OCI-LY7 (cell line): ENCODE data around the gene ANXA3.

Experiments
- EZH2phosphoT487 ChIP-seq: fragments of 200-600 bp; sonication (generic); IDR thresholded peaks from 2 replicates; pipeline ENCODE4 v1.6.1; 2018; ENCODE audit warnings: low read depth, borderline replicate concordance, mild to moderate bottlenecking, mixed run types, antibody characterized with exemption, low read length, moderate library complexity, mixed read lengths
- TF ChIP-seq, protein P1 (sequence below): fragments of 200-600 bp; sonication (generic); conservative IDR thresholded peaks from 2 replicates; pipeline ENCODE4 v1.5.1; 2014; ENCODE audit warnings: mild to moderate bottlenecking, antibody characterized with exemption, low read length, moderate library complexity, mixed read lengths

DNA sequence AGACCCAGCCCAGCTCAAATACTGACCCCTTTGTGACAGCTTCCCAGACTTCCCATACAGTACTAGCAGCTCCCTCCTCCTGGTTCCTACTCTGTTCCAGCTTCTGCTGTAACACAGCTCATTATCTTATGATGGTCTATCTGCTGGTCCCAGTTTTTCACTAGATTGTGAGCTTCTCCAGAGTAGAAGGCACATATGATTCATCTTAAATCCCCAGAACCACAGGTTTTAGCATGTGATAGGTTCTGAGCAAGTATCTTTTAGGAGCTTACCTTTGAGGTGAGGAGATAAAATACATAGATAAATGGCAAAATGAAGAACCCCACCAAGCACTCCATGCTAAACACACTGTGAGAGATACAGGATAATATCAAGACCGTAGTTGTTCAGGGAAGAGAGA, 27.6 kb upstream of the ANXA3 start:
- TF ChIP-seq, protein P1, sequence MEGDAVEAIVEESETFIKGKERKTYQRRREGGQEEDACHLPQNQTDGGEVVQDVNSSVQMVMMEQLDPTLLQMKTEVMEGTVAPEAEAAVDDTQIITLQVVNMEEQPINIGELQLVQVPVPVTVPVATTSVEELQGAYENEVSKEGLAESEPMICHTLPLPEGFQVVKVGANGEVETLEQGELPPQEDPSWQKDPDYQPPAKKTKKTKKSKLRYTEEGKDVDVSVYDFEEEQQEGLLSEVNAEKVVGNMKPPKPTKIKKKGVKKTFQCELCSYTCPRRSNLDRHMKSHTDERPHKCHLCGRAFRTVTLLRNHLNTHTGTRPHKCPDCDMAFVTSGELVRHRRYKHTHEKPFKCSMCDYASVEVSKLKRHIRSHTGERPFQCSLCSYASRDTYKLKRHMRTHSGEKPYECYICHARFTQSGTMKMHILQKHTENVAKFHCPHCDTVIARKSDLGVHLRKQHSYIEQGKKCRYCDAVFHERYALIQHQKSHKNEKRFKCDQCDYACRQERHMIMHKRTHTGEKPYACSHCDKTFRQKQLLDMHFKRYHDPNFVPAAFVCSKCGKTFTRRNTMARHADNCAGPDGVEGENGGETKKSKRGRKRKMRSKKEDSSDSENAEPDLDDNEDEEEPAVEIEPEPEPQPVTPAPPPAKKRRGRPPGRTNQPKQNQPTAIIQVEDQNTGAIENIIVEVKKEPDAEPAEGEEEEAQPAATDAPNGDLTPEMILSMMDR, result no peak
- TF ChIP-seq EZH2phosphoT487, result no peak
